Left ventricle myocardium inferior (tissue), 1 donor: ENCODE results near the gene FOXS1. TPM values are rescaled to one million over a fixed set of nuclear protein-coding genes. Genes with fewer than 3 reads are reported as not detected.

Experiments used
- DNase-seq: peaks from one replicate; pipeline ENCODE4 v3.0.0-alpha.2; 2020
- H3K27ac ChIP-seq: fragments of 200-600 bp; replicated peaks from 2 replicates; pipeline ENCODE4 v1.8.0; 2021
- H3K27me3 ChIP-seq: fragments of 200-600 bp; 2 replicates; pipeline ENCODE4 v1.8.0; 2021; ENCODE audit warnings: low read depth
- H3K36me3 ChIP-seq: fragments of 200-600 bp; 2 replicates; pipeline ENCODE4 v1.8.0; 2021
- H3K4me1 ChIP-seq: fragments of 200-600 bp; 2 replicates; pipeline ENCODE4 v1.8.0; 2021
- H3K4me3 ChIP-seq: fragments of 200-600 bp; 2 replicates; pipeline ENCODE4 v1.8.0; 2021; ENCODE audit warnings: mild to moderate bottlenecking, moderate library complexity
- H3K9me3 ChIP-seq: fragments of 200-600 bp; replicated peaks from 2 replicates; pipeline ENCODE4 v1.8.0; 2021
- intact Hi-C: fragments of 100-400 bp; cut with micrococcal nuclease; formaldehyde crosslinking; loops from one replicate; pipeline ENCODE4 v1.11.0; 2022
- total RNA-seq: library from RNA; stranded (reverse); fragmentation: NEBNext Ultra II Directional; extraction: Animal tissue kit (Norgen Biotek cat#: 25700); gene quantifications from one replicate; pipeline ENCODE4 v1.2.1, GENCODE V29; 2021
- TF ChIP-seq, protein P1 (sequence below): fragments of 200-600 bp; IDR thresholded peaks from 2 replicates; pipeline ENCODE4 v1.8.0; 2021; ENCODE audit warnings: antibody characterized with exemption, mild to moderate bottlenecking, borderline replicate concordance
- donor health status: DM: no; HTN: yes; CAD: no; lungs with severe emphysema.

The FOXS1 gene
- total RNA-seq, 1 donor from 2014 or later = 1.6 TPM

DNA sequence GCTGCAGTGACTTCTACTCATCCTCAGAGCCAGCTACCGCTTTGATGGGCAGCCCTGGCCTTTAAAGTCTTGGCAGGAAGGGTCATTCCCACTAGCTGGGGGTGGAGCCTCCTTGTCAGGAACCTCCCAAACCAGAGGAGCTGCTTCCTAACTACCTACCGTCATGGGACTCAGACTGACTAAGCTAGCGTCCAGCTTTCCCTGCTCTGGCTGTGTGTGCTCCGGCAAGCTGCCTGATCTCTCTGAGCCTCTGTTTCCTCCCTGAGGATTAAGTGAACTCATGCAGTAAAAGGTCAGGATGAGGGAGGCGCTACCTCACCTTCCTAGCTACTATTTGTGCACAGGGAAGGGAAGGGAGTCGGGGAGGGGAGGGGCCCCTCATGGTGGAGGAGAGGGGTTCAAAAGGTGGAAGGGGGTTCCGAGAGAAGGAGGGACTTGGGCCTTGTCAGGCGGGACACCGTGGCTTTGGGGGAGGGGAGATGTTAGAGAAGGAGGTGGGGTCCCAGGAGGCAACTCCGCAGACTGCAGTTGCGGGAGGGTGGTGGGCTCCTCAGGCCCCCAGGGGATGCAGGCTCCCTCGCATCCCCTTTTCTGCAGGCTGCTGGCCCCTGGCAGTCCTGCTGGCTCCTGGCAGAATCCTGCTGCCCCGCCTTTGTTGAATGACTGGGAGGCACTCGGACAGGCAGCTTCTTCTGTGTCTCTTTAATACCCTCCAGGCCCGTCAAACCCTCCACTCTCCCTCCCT lies 15.2 kb upstream of the FOXS1 start:
- H3K4me3 ChIP-seq = peak overlapping the region; percentile 72
- DNase-seq = no peak
- intact Hi-C loops = no loop called here

GRCh38 chr20:31859998-31860380 lies 14.6 kb upstream of the FOXS1 start:
- intact Hi-C loops = loop anchor here (10.0 kb wide), 1 partner anchor 95 kb away; the partner anchor contains the start of gene PDRG1
- TF ChIP-seq, protein P1, sequence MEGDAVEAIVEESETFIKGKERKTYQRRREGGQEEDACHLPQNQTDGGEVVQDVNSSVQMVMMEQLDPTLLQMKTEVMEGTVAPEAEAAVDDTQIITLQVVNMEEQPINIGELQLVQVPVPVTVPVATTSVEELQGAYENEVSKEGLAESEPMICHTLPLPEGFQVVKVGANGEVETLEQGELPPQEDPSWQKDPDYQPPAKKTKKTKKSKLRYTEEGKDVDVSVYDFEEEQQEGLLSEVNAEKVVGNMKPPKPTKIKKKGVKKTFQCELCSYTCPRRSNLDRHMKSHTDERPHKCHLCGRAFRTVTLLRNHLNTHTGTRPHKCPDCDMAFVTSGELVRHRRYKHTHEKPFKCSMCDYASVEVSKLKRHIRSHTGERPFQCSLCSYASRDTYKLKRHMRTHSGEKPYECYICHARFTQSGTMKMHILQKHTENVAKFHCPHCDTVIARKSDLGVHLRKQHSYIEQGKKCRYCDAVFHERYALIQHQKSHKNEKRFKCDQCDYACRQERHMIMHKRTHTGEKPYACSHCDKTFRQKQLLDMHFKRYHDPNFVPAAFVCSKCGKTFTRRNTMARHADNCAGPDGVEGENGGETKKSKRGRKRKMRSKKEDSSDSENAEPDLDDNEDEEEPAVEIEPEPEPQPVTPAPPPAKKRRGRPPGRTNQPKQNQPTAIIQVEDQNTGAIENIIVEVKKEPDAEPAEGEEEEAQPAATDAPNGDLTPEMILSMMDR = no peak

More for the DNA sequence above, 15.2 kb upstream of the FOXS1 start:
- no peaks in the 10 kb centered on the region for H3K9me3 ChIP-seq
- H3K27me3 ChIP-seq = peaks cover 57% of the 10 kb centered on the region
- H3K27ac ChIP-seq = no peak overlapping the region
- H3K36me3 ChIP-seq = no peaks in the 10 kb centered on the region
- H3K4me1 ChIP-seq = peaks cover 20% of the 10 kb centered on the region
- TF ChIP-seq, protein P1 = no peak

GRCh38 chr20:31859266-31859997 lies 14.0 kb upstream of the FOXS1 start:
- Histone ChIP-seq H3K27me3 (peaks cover 69% of the 10 kb centered on the region), H3K36me3 (no peaks in the 10 kb centered on the region), H3K4me1 (peaks cover 20% of the 10 kb centered on the region), H3K9me3 (no peaks in the 10 kb centered on the region), H3K4me3 (no peak overlapping the region), H3K27ac (no peak overlapping the region)
- no peak for DNase-seq
- TF ChIP-seq, protein P1 = no peak
- intact Hi-C loops = loop anchor here (10.0 kb wide), 1 partner anchor 95 kb away; the partner anchor contains the start of gene PDRG1

More at GRCh38 chr20:31859998-31860380, 14.6 kb upstream of the FOXS1 start:
- no peaks in the 10 kb centered on the region for H3K9me3 ChIP-seq
- H3K27me3 ChIP-seq = peaks cover 63% of the 10 kb centered on the region
- H3K4me3 ChIP-seq = peak overlapping the region; percentile 72
- H3K27ac ChIP-seq = no peak overlapping the region
- H3K4me1 ChIP-seq = peaks cover 20% of the 10 kb centered on the region
- no peaks in the 10 kb centered on the region for H3K36me3 ChIP-seq
- no peak for DNase-seq

DNA sequence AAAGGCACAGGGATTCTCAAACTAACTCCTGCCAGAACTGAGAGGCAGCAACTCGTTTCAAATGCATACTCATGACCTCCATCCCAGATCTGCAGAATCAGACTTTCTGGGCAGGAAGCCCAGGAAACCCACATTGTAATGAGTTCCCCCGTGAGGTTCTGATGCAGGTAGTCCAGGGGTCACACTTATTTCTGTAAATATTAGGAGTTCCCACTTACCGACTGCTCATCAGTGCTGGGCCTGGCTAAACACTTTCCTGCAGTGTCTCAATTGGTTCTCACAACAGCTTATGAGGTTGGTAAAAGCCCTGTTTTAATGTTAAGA lies 13.3 kb upstream of the FOXS1 start:
- H3K27ac ChIP-seq = no peak overlapping the region
- H3K4me1 ChIP-seq = peaks cover 20% of the 10 kb centered on the region
- no peak overlapping the region for H3K4me3 ChIP-seq
- no peaks in the 10 kb centered on the region for H3K36me3 ChIP-seq
- TF ChIP-seq, protein P1 = no peak
- intact Hi-C loops = loop anchor here (10.0 kb wide), 1 partner anchor 96 kb away; the partner anchor contains the start of gene PDRG1
- no peaks in the 10 kb centered on the region for H3K9me3 ChIP-seq
- peaks cover 76% of the 10 kb centered on the region for H3K27me3 ChIP-seq
- no peak for DNase-seq

DNA sequence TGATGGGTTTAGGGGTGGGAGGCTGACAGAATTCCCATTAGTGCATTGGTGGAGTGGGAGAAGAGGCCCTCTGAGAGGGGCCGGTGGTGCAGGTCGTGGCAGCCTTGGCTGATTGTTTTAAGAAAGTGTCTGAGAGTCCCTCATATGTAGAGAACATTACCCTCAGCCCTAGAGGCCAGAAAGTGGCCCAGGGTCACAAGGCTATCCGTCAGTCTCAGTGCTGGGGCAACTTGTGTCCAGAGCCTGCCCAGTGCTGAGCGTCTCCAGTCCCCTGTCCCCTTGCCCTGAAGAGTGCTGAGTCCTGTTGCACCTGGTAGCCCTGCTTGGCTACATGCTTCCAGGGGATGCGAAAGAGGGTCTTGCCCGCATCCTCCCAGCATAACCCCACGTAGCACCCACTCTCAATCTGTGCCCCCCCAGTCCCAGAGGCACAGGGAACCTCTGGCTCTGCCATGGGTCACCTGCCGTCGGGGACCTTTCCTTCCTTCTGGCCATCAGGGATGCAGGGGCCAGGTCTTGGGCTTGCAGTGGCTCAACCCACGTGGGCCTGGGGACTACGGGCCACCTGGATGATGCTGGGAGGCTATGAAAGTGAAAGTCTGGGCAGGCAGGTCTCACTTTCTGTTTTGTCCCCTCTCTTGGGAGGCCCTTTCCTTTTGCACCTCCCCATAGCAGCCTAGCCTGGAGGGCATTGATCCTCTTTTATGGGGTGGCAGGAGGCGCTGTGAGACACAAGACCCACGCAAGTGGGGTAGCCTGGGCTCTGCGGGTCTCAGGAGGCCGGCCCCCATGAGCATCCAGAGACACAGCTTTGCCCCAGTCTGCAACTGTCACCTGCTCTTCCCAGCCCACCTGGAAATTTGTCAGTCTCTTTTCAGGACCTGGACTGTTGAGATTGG lies 12.7 kb upstream of the FOXS1 start:
- Histone ChIP-seq H3K27me3 (peaks cover 82% of the 10 kb centered on the region), H3K9me3 (no peaks in the 10 kb centered on the region), H3K4me1 (peaks cover 20% of the 10 kb centered on the region), H3K27ac (no peak overlapping the region), H3K4me3 (no peak overlapping the region), H3K36me3 (no peaks in the 10 kb centered on the region)
- no peak for DNase-seq
- TF ChIP-seq, protein P1 = no peak
- intact Hi-C loops = loop anchor here (10.0 kb wide), 1 partner anchor 97 kb away; the partner anchor contains the start of gene PDRG1
